Measurements from ENCODE around the gene MAML3. TPM values are rescaled to one million over a fixed set of nuclear protein-coding genes. Genes with fewer than 3 reads are reported as not detected.

The MAML3 gene
- 11.7 to 17.6 TPM (median 14.2 TPM) in 5 replicates for total RNA-seq (2022; extraction: Qiagen RNA extraction)

DNA sequence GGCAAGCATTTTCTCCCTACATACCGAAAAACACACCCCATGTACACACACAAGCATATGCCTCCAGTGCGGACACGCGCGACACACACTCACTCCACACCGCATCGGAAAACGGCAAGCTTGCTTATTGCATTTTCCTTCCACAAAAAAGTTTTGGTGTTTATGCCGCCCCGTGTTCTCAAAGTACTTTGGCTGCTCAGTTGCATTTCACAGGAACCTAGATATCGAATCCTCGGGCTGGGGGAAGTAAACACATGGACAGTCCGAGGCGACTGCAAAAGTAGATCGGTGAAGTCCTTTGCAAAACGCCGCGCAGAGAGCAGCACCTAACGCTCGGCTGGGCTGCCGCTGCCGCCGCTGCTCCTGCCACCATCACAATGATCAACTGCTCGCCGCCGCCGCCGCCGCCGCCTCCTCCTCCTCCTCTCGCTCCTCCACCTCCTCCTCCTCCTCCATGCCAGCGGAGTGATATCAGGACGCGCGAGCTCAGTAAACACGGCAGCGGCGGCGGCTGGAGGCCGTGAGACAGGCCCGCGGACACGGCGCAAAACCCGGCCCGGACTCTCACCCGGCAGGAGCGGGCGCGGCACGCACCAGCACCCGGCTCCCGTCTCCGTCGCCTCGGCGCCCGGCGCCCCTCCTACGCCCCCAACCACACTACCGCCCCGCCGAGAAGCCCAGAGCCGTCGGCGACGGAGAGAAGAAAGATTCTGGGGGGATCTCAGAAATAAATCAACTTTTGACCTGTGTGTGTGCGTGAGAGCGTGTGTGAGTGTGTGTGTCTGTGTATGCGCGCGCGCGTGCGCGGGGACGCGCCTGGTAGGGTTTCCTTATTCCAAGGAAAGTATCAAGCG lies at the start of gene MAML3:
MAML3 (minus strand) TSS at position 467 of the 854 bp plus-strand sequence. CDS start 857 bp downstream, outside the sequence.

Other genes with a start within 250 kb of the MAML3 start
- gene SCOC, start 219.5 kb upstream of the MAML3 start, total RNA-seq (2022; extraction: Qiagen RNA extraction) = 22.6 to 30.0 TPM (median 28.1 TPM) in 5 replicates

All from A549 treated with dexamethasone at 1 μM for 4 hours (cell line).